ENCODE measurements around the gene LCLAT1. TPM values are rescaled to one million over a fixed set of nuclear protein-coding genes. Genes with fewer than 3 reads are reported as not detected.

Gene LCLAT1
- polyA plus RNA-seq, 1 donor (not counting 4 experiments of a cell fraction or from before 2014, with no cell fraction given), result 17.1 TPM

DNA sequence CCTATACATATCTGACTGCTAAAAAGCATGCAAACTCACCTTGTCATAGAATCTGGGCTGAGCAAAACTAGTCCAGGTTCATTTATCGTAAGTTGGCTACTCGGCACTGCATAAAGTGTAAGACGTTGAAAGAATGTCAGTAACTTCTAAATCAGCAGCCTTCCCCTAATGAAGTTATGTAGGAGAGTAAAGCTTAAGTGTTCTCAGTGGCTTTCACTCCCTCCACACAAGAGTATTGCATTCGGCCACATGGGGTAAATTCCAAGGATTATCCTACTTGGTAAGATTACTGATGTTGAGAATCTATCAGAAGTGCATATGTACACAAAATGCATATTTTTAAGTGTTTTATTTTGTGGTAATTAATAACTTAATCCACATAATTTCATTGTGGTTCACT is 130.1 kb downstream of the LCLAT1 start:
- H3K36me3 ChIP-seq (ENCODE audit: control insufficient read depth in 2 of 2, extremely low read depth in 1 of 2, insufficient read depth in 2 of 2, low read length in 2 of 2), result no peaks in the 10 kb centered on the region
- dilution Hi-C loops (cut with MboI; ENCODE audit: extremely low pct_ligation_motif_present, low sequenced_read_pairs), result no loop called here
- FAIRE-seq, result no peak

GRCh38 chr2:30580391-30580790 is 133.3 kb downstream of the LCLAT1 start:
- Histone ChIP-seq H3K36me3 (ENCODE audit: control insufficient read depth in 2 of 2, extremely low read depth in 1 of 2, insufficient read depth in 2 of 2, low read length in 2 of 2) (no peaks in the 10 kb centered on the region), H3K9ac (ENCODE audit: control insufficient read depth, extremely low read depth, insufficient read depth, low read length) (no peak overlapping the region), H3K27me3 (ENCODE audit: control insufficient read depth, extremely low read depth, insufficient read depth, low read length) (no peaks in the 10 kb centered on the region), H3K4me3 (ENCODE audit: control insufficient read depth in 2 of 3, extremely low read depth in 1 of 3, insufficient read depth in 2 of 3, low read depth in 1 of 3, low read length in 3 of 3) (no peak overlapping the region), H3K9me3 (ENCODE audit: control insufficient read depth, low read depth, low read length) (no peaks in the 10 kb centered on the region), H3K4me2 (ENCODE audit: control insufficient read depth, extremely low read depth, insufficient read depth, low read depth, low read length) (no peak overlapping the region), H3K4me1 (ENCODE audit: control insufficient read depth, extremely low read depth, insufficient read depth, low read length) (no peaks in the 10 kb centered on the region), H3K27ac (ENCODE audit: control insufficient read depth, insufficient read depth, low read length) (no peak overlapping the region), H2AFZ (ENCODE audit: control insufficient read depth, low read length) (no peak overlapping the region), H4K20me1 (ENCODE audit: control insufficient read depth, extremely low read depth, insufficient read depth, low read length) (no peaks in the 10 kb centered on the region), H3K79me2 (ENCODE audit: control insufficient read depth, insufficient read depth, low read length) (no peaks in the 10 kb centered on the region), H3K9me1 (ENCODE audit: control insufficient read depth, extremely low read depth, insufficient read depth, low read length) (no peaks in the 10 kb centered on the region)
- DNase-seq (ENCODE audit: low read depth, low spot score) (no peak), FAIRE-seq (no peak)
- dilution Hi-C loops (cut with MboI; ENCODE audit: extremely low pct_ligation_motif_present, low sequenced_read_pairs), result no loop called here
- TF ChIP-seq, protein P1, sequence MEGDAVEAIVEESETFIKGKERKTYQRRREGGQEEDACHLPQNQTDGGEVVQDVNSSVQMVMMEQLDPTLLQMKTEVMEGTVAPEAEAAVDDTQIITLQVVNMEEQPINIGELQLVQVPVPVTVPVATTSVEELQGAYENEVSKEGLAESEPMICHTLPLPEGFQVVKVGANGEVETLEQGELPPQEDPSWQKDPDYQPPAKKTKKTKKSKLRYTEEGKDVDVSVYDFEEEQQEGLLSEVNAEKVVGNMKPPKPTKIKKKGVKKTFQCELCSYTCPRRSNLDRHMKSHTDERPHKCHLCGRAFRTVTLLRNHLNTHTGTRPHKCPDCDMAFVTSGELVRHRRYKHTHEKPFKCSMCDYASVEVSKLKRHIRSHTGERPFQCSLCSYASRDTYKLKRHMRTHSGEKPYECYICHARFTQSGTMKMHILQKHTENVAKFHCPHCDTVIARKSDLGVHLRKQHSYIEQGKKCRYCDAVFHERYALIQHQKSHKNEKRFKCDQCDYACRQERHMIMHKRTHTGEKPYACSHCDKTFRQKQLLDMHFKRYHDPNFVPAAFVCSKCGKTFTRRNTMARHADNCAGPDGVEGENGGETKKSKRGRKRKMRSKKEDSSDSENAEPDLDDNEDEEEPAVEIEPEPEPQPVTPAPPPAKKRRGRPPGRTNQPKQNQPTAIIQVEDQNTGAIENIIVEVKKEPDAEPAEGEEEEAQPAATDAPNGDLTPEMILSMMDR (optimal IDR thresholded peaks at IDR 0.05 in 1 of 3, IDR thresholded peaks at IDR 0.05 in 1 of 3, conservative IDR thresholded peaks at IDR 0.05 in 1 of 3; ENCODE audit: extremely low read depth in 1 of 3, insufficient read depth in 2 of 3, low read length in 3 of 3), result no peak
- no peak for TF ChIP-seq EZH2 (IDR thresholded peaks at IDR 0.05; ENCODE audit: low read length)

More for the DNA sequence above, 130.1 kb downstream of the LCLAT1 start:
- no peaks in the 10 kb centered on the region for H3K79me2 ChIP-seq (ENCODE audit: control insufficient read depth, insufficient read depth, low read length)
- no peak for DNase-seq (ENCODE audit: low read depth, low spot score)
- H3K9me1 ChIP-seq (ENCODE audit: control insufficient read depth, extremely low read depth, insufficient read depth, low read length), result no peaks in the 10 kb centered on the region
- no peak overlapping the region for H3K27ac ChIP-seq (ENCODE audit: control insufficient read depth, insufficient read depth, low read length)
- no peaks in the 10 kb centered on the region for H3K27me3 ChIP-seq (ENCODE audit: control insufficient read depth, extremely low read depth, insufficient read depth, low read length)
- H3K4me1 ChIP-seq (ENCODE audit: control insufficient read depth, extremely low read depth, insufficient read depth, low read length), result no peaks in the 10 kb centered on the region
- H4K20me1 ChIP-seq (ENCODE audit: control insufficient read depth, extremely low read depth, insufficient read depth, low read length), result no peaks in the 10 kb centered on the region
- no peak overlapping the region for H2AFZ ChIP-seq (ENCODE audit: control insufficient read depth, low read length)
- H3K9me3 ChIP-seq (ENCODE audit: control insufficient read depth, low read depth, low read length), result no peaks in the 10 kb centered on the region
- TF ChIP-seq, protein P1 (optimal IDR thresholded peaks at IDR 0.05 in 1 of 3, IDR thresholded peaks at IDR 0.05 in 1 of 3, conservative IDR thresholded peaks at IDR 0.05 in 1 of 3; ENCODE audit: extremely low read depth in 1 of 3, insufficient read depth in 2 of 3, low read length in 3 of 3), result no peak
- no peak for TF ChIP-seq EZH2 (IDR thresholded peaks at IDR 0.05; ENCODE audit: low read length)
- no peak overlapping the region for H3K9ac ChIP-seq (ENCODE audit: control insufficient read depth, extremely low read depth, insufficient read depth, low read length)
- H3K4me3 ChIP-seq (ENCODE audit: control insufficient read depth in 2 of 3, extremely low read depth in 1 of 3, insufficient read depth in 2 of 3, low read depth in 1 of 3, low read length in 3 of 3), result no peak overlapping the region
- no peak overlapping the region for H3K4me2 ChIP-seq (ENCODE audit: control insufficient read depth, extremely low read depth, insufficient read depth, low read depth, low read length)
